ENCODE data around the gene ZNF687. TPM values are rescaled to one million over a fixed set of nuclear protein-coding genes. Genes with fewer than 3 reads are reported as not detected.
A peak's percentile ranks its signal among the peaks of the same experiment; 100 is the strongest.

ZNF687 gene
- total RNA-seq, 3 donors from 2014 or later (not counting 1 experiment from before 2014, with no cell fraction given) = 48.1 to 52.2 (median 48.6) TPM

GRCh38 chr1:151277249-151277648 is 4.8 kb upstream of the ZNF687 start:
- Histone ChIP-seq H3K4me3 (ENCODE audit: low read length) (no peak overlapping the region), H3K4me1 (ENCODE audit: control insufficient read depth, insufficient read depth, low read length) (peaks cover 10% of the 10 kb centered on the region), H3K36me3 (ENCODE audit: control insufficient read depth, insufficient read depth, low read length) (peaks cover 2% of the 10 kb centered on the region), H3K27me3 (ENCODE audit: control insufficient read depth, insufficient read depth, low read length) (no peaks in the 10 kb centered on the region), H3K27ac (ENCODE audit: low read length) (peak overlapping the region; percentile 49), H3K9me3 (ENCODE audit: control insufficient read depth, insufficient read depth, low read length) (no peaks in the 10 kb centered on the region)
- Mint-ChIP-seq H3K4me1 (peaks cover 11% of the 10 kb centered on the region in 2 donors), H3K4me3 (no peak overlapping the region), H3K9me3 (no peaks in the 10 kb centered on the region), H3K27ac (no peak overlapping the region), H3K36me3 (no peaks in the 10 kb centered on the region), H3K27me3 (ENCODE audit: low read depth in 2 of 2) (no peaks in the 10 kb centered on the region)
- WGBS (ENCODE audit: insufficient coverage) = 36% methylated on average over 2 of the region's 2 CpGs
- ATAC-seq (no peak), DNase-seq (no peak)
- TF ChIP-seq CTCF (IDR thresholded peaks at IDR 0.05) = no peak
- intact Hi-C loops (cut with micrococcal nuclease) = no loop called here

- Mint-ChIP-seq H3K27ac (peak overlapping the region; percentile 95 to 100), H3K9me3 (no peaks in the 10 kb centered on the region), H3K4me1 (peaks cover 31 to 33% of the 10 kb centered on the region in 2 donors), H3K4me3 (peak overlapping the region; percentile 98), H3K36me3 (no peaks in the 10 kb centered on the region), H3K27me3 (ENCODE audit: low read depth in 2 of 2) (no peaks in the 10 kb centered on the region)
- Histone ChIP-seq H3K4me3 (ENCODE audit: low read length) (peak overlapping the region; percentile 82), H3K4me1 (ENCODE audit: control insufficient read depth, insufficient read depth, low read length) (peaks cover 27% of the 10 kb centered on the region), H3K9me3 (ENCODE audit: control insufficient read depth, insufficient read depth, low read length) (no peaks in the 10 kb centered on the region), H3K27me3 (ENCODE audit: control insufficient read depth, insufficient read depth, low read length) (no peaks in the 10 kb centered on the region), H3K36me3 (ENCODE audit: control insufficient read depth, insufficient read depth, low read length) (peaks cover 9% of the 10 kb centered on the region), H3K27ac (ENCODE audit: low read length) (peak overlapping the region; percentile 93)
- ATAC-seq = peak; percentile 46 to 64 (median 47)
- WGBS (ENCODE audit: insufficient coverage) = under 1% methylated on average over 41 of the region's 48 CpGs
- peak; percentile 95 to 97 for DNase-seq
- TF ChIP-seq CTCF (IDR thresholded peaks at IDR 0.05) = peak; percentile 22
- intact Hi-C loops (cut with micrococcal nuclease) = loop anchor here (1.0 to 5.0 kb wide), 4 partner anchors 60 to 509 kb away; partner anchors contain the start of genes CDC42SE1, RFX5 and TDRKH
These were observed 702 bp upstream of the ZNF687 start for GRCh38 chr1:151281225-151281968.

GRCh38 chr1:151282883-151283725 is 1.0 kb downstream of the ZNF687 start:
- Histone ChIP-seq H3K4me1 (ENCODE audit: control insufficient read depth, insufficient read depth, low read length) (peaks cover 31% of the 10 kb centered on the region), H3K9me3 (ENCODE audit: control insufficient read depth, insufficient read depth, low read length) (no peaks in the 10 kb centered on the region), H3K4me3 (ENCODE audit: low read length) (peak overlapping the region; percentile 82), H3K27me3 (ENCODE audit: control insufficient read depth, insufficient read depth, low read length) (no peaks in the 10 kb centered on the region), H3K27ac (ENCODE audit: low read length) (peak overlapping the region; percentile 93), H3K36me3 (ENCODE audit: control insufficient read depth, insufficient read depth, low read length) (peaks cover 26% of the 10 kb centered on the region)
- peak; percentile 28 to 56 for DNase-seq
- Mint-ChIP-seq H3K9me3 (no peaks in the 10 kb centered on the region), H3K36me3 (no peaks in the 10 kb centered on the region), H3K27ac (peak overlapping the region; percentile 83 to 95), H3K27me3 (ENCODE audit: low read depth in 2 of 2) (no peaks in the 10 kb centered on the region), H3K4me3 (peak overlapping the region; percentile 92), H3K4me1 (peaks cover 31 to 33% of the 10 kb centered on the region in 2 donors)
- WGBS (ENCODE audit: insufficient coverage) = 4% methylated on average over 44 of the region's 44 CpGs
- no peak for ATAC-seq
- TF ChIP-seq CTCF (IDR thresholded peaks at IDR 0.05) = no peak
- intact Hi-C loops (cut with micrococcal nuclease) = loop anchor here (1.0 to 5.0 kb wide), 5 partner anchors 8 to 226 kb away; partner anchors contain the start of genes CDC42SE1, PI4KB, PSMB4 and PSMD4

All from natural killer cell (primary cell).